Measurements from ENCODE around the gene ACLY.
"Not testable (repeated sequence)": the region's sequence is repeated elsewhere in the genome, so short reads cannot be mapped to it uniquely, and the experiment has no call there.

ACLY gene

GRCh38 chr17:41882756-41883155 lies 36.0 kb downstream of the ACLY start:
- Histone ChIP-seq H3K4me1 (ENCODE audit: insufficient read depth, low read length, severe bottlenecking) (no peaks in the 10 kb centered on the region), H2AFZ (ENCODE audit: low read length) (no peak overlapping the region), H3K4me2 (ENCODE audit: low read length) (no peak overlapping the region), H3K4me3 (ENCODE audit: low read depth, low read length, poor library complexity, severe bottlenecking) (no peak overlapping the region), H3K27me3 (ENCODE audit: insufficient read depth, low read length) (no peaks in the 10 kb centered on the region), H3K79me2 (ENCODE audit: insufficient read depth, low read length) (no peaks in the 10 kb centered on the region), H3F3A (ENCODE audit: insufficient read depth, low read length) (no peaks in the 10 kb centered on the region), H3K9me2 (ENCODE audit: low read depth, low read length) (no peaks in the 10 kb centered on the region), H3K9me3 (ENCODE audit: low read length) (no peaks in the 10 kb centered on the region), H3K36me3 (ENCODE audit: insufficient read depth, low read length) (peaks cover 95% of the 10 kb centered on the region), H3K9ac (ENCODE audit: low read length) (no peak overlapping the region), H3K27ac (ENCODE audit: low read depth, low read length, poor library complexity, severe bottlenecking) (no peak overlapping the region), H4K20me1 (ENCODE audit: insufficient read depth, low read length) (no peaks in the 10 kb centered on the region)
- no peak for TF ChIP-seq EZH2 (IDR thresholded peaks at IDR 0.05; ENCODE audit: borderline replicate concordance, low read length)
- TF ChIP-seq, protein P1, sequence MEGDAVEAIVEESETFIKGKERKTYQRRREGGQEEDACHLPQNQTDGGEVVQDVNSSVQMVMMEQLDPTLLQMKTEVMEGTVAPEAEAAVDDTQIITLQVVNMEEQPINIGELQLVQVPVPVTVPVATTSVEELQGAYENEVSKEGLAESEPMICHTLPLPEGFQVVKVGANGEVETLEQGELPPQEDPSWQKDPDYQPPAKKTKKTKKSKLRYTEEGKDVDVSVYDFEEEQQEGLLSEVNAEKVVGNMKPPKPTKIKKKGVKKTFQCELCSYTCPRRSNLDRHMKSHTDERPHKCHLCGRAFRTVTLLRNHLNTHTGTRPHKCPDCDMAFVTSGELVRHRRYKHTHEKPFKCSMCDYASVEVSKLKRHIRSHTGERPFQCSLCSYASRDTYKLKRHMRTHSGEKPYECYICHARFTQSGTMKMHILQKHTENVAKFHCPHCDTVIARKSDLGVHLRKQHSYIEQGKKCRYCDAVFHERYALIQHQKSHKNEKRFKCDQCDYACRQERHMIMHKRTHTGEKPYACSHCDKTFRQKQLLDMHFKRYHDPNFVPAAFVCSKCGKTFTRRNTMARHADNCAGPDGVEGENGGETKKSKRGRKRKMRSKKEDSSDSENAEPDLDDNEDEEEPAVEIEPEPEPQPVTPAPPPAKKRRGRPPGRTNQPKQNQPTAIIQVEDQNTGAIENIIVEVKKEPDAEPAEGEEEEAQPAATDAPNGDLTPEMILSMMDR (IDR thresholded peaks at IDR 0.05; ENCODE audit: low read length): no peak

DNA sequence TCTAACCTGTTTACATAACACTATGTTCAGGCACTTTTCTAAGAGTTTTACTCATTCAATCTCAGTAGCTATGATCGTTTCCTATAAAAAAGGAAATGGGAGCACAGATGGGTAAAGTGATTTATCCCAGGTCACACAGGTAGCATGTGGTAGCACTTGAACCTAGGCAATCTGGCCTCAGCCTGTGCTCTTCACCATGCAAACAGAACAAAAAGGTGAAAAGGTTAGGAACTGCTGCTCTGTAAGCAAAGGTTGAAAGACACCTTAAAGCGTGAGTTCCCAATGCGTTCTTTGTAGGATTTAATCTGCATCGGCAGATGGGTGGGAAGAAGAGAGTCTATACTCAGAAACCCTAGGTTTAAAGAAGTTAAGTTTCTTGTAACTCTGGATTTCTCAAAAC lies 38.6 kb downstream of the ACLY start:
- TF ChIP-seq, protein P1 (IDR thresholded peaks at IDR 0.05; ENCODE audit: low read length): no peak
- no peak for TF ChIP-seq EZH2 (IDR thresholded peaks at IDR 0.05; ENCODE audit: borderline replicate concordance, low read length)
- Histone ChIP-seq H2AFZ (ENCODE audit: low read length) (no peak overlapping the region), H3K27me3 (ENCODE audit: insufficient read depth, low read length) (no peaks in the 10 kb centered on the region), H3K9me3 (ENCODE audit: low read length) (no peaks in the 10 kb centered on the region), H3K4me3 (ENCODE audit: low read depth, low read length, poor library complexity, severe bottlenecking) (no peak overlapping the region), H3F3A (ENCODE audit: insufficient read depth, low read length) (no peaks in the 10 kb centered on the region), H3K79me2 (ENCODE audit: insufficient read depth, low read length) (no peaks in the 10 kb centered on the region), H3K4me1 (ENCODE audit: insufficient read depth, low read length, severe bottlenecking) (no peaks in the 10 kb centered on the region), H3K27ac (ENCODE audit: low read depth, low read length, poor library complexity, severe bottlenecking) (no peak overlapping the region), H4K20me1 (ENCODE audit: insufficient read depth, low read length) (no peaks in the 10 kb centered on the region), H3K9me2 (ENCODE audit: low read depth, low read length) (no peaks in the 10 kb centered on the region), H3K4me2 (ENCODE audit: low read length) (no peak overlapping the region), H3K9ac (ENCODE audit: low read length) (no peak overlapping the region), H3K36me3 (ENCODE audit: insufficient read depth, low read length) (peaks cover 82% of the 10 kb centered on the region)

GRCh38 chr17:41874293-41874670 lies 44.5 kb downstream of the ACLY start:
- H3K9ac ChIP-seq (ENCODE audit: low read length); H3K4me1 ChIP-seq (ENCODE audit: insufficient read depth, low read length, severe bottlenecking); H3K27ac ChIP-seq (ENCODE audit: low read depth, low read length, poor library complexity, severe bottlenecking); H3K27me3 ChIP-seq (ENCODE audit: insufficient read depth, low read length); H2AFZ ChIP-seq (ENCODE audit: low read length); H3K9me2 ChIP-seq (ENCODE audit: low read depth, low read length); H3F3A ChIP-seq (ENCODE audit: insufficient read depth, low read length); H3K4me3 ChIP-seq (ENCODE audit: low read depth, low read length, poor library complexity, severe bottlenecking); H3K79me2 ChIP-seq (ENCODE audit: insufficient read depth, low read length); H3K4me2 ChIP-seq (ENCODE audit: low read length); H4K20me1 ChIP-seq (ENCODE audit: insufficient read depth, low read length); H3K9me3 ChIP-seq (ENCODE audit: low read length): not testable (repeated sequence)
- peaks cover 85% of the 10 kb centered on the region for H3K36me3 ChIP-seq (ENCODE audit: insufficient read depth, low read length)

- Histone ChIP-seq H3K27me3 (ENCODE audit: insufficient read depth, low read length) (no peaks in the 10 kb centered on the region), H3K4me1 (ENCODE audit: insufficient read depth, low read length, severe bottlenecking) (no peaks in the 10 kb centered on the region), H3F3A (ENCODE audit: insufficient read depth, low read length) (no peaks in the 10 kb centered on the region)
Observed at GRCh38 chr17:41873559-41874292, 45.0 kb downstream of the ACLY start.

More at GRCh38 chr17:41873559-41874292, 45.0 kb downstream of the ACLY start:
- no peak for TF ChIP-seq EZH2 (IDR thresholded peaks at IDR 0.05; ENCODE audit: borderline replicate concordance, low read length)
- TF ChIP-seq, protein P1 (IDR thresholded peaks at IDR 0.05; ENCODE audit: low read length): no peak
- Histone ChIP-seq H3K4me3 (ENCODE audit: low read depth, low read length, poor library complexity, severe bottlenecking) (no peak overlapping the region), H3K9me3 (ENCODE audit: low read length) (no peaks in the 10 kb centered on the region), H3K9ac (ENCODE audit: low read length) (no peak overlapping the region), H3K36me3 (ENCODE audit: insufficient read depth, low read length) (peaks cover 85% of the 10 kb centered on the region), H2AFZ (ENCODE audit: low read length) (no peak overlapping the region), H4K20me1 (ENCODE audit: insufficient read depth, low read length) (no peaks in the 10 kb centered on the region), H3K27ac (ENCODE audit: low read depth, low read length, poor library complexity, severe bottlenecking) (no peak overlapping the region), H3K9me2 (ENCODE audit: low read depth, low read length) (no peaks in the 10 kb centered on the region), H3K79me2 (ENCODE audit: insufficient read depth, low read length) (no peaks in the 10 kb centered on the region), H3K4me2 (ENCODE audit: low read length) (no peak overlapping the region)

All from OCI-LY1 (cell line).